D341Med (cell line): Measurements from ENCODE around the gene CYP8B1.

Experiments
- DNase-seq: peaks from one replicate; pipeline ENCODE4 v3.0.0; 2012; ENCODE audit warnings: low spot score

Gene CYP8B1

DNA sequence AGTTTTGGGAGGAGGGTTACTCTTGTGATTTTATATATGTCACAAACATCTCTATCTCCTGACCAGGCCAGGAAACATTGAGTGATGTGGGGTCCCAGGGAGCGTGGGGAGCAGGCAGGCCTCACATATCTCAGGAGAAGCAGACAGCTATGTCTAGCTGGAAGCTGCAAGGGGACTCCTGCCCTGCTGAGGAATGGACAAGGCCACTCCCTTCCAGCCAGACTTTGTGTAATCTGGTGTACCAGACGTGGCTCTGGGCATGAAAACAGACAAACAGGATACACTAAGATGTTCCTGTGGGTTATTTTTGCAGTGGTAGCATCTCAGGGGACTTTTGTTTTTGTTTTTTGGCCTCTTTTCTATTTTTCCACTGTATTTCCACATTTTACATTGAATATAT, 23.2 kb downstream of the CYP8B1 start:
- no peak for DNase-seq

DNA sequence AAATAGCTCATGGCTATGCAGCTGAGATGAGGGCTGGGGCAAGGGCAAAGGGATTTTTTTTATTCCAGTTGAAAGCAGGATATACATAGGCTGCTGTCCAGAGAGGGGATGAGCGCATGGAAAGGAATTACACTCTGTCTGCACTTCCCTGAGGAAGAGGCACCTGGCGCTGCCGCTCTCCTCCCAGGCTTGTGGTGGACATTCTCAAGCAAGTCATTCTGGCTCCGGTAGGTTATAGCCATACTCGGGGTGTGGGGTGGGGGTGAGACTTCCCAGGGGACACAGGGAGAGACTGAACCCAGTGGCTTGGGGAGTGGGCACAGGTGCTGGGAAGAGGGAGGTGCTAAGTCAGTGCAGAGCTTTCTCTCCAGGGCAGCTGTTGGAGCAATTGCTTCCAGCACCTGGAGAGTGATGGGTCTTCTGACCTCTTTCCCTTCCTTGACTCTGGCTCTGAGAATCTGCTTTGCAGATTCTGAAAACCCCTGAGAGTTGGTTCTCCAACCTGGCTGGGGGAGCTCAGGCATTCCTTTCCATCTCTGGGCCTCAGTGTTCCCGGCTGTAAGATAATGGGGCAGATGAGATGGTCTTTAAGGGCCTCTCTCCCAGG, 24.3 kb downstream of the CYP8B1 start:
- no peak for DNase-seq

DNA sequence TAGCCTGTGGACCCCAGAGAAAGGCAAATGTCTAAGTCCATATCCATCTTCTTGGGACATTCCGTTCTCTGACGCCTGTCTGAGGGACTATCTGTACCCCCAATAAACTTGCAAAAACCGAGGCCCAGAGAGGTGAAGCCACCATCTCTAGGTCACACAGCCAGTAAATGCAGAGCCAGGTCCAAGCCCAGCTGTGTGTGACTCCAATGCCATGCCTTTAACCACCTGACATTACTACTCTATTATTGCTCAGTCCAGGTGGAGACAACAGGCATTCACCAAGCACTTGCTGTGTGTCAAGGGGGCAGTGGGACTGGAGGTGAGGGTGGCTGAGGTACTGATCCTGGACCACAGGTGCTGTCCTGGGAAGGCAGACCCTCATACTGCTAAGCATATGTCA, 25.4 kb downstream of the CYP8B1 start:
- DNase-seq, result no peak

DNA sequence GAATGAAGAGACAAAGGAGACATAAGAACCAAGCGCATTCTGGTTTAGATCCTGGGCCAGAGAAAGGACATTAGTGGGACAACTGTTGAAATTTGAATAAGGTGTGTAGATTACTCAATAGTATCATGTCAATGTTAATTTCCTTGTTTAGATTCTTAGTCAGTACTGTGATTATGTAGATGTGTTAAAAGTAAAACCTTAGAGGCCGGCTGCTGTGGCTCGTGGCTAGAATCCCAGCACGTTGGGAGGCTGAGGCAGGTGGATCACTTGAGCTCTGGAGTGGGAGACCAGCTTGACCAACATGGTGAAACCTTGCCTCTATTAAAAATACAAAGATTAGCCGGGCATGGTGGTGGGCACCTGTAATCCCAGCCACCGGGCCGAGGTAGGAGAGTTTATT, 26.7 kb downstream of the CYP8B1 start:
- no peak for DNase-seq

DNA sequence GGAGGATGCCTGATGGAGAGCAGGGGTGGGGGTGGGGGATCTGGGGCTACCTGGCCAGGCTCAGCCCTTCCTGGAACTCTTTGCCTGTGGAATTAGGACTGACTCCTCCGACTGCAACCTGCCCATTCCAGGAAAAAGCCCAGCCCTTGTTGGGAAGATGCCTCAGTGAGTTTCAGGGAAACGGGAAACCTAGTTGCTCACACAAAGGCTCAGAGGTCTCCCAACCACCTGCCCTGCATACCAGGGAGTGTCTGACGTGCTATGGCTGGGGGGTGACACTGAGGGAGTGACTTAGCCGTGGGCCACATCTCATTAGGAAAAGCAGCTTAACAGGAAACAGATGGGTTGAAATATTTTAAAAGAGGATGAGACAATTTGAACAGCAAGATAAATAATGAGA, 27.9 kb downstream of the CYP8B1 start:
- peak; percentile 59 for DNase-seq

DNA sequence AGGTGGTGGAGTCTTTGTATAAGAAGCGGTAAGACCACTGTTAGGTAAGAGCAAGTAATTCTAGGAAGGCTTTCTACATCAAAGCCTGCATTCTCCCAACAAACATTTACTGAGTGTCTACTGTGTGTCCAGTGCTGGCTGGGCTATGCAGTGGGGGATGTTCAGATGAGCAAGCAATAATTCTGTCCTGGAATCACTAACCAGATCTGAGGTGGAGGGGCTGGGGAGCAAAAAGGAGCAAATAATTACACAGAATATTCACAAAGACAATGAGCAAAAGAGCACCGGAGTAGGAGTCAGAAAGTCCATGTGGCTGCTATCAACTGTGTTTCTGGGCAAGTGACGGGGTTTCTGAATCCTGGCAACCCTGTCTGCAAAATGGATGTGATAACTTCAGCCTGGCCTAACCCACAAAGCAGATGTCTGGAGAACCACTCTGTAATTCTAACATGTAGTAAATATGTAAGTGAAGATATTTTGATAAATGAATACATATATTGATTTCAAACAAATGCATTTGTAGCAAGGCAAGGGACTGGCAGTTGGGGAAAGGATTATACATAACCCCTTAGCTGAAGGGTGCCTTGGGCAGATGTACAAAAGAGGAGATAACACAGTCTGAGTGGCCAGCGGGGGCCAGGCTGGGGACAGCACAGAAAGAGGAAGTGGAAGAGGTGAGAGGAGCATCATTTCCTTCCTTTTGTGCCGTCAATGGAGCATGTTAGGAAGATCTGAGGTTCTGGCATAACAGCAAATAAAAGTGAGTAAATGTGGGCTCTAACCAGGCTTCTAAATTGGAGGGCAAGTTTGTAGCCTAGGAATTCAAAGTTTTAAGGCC, 28.8 kb downstream of the CYP8B1 start:
- no peak for DNase-seq

DNA sequence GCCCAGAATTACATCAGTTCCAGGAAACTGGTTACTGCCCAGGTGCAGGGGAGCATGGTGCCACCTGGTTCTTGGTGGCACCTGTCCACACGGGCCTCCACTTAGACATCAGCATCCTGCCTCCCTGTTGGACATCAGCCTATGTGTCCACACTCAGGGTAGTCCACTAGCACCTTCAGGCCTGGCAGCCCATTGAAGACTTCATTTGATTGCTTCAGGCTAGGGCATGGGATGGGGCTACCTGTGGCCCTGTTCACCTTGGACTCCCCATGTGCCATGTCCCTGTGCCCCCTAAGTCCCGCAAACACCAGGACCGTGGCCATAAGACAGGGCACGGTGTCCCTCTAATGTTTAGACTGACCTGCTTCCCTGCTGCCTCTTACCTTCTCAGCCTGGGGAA, 30.9 kb downstream of the CYP8B1 start:
- no peak for DNase-seq

DNA sequence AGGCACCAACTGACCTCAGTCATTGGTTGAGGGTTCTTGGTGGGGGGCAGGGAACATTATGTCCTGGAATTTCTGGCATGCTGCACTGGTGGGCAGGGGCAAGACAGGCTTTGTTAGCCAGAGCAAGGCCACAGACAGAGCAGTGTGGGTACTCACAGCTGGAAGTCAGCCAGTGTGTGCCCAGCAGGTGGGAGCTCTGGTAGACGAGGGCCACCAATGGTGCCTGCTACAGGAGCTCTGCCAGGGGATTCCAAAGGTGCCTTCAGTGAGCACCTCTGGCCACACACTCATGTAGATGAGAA, 31.3 kb downstream of the CYP8B1 start:
- DNase-seq, result no peak

DNA sequence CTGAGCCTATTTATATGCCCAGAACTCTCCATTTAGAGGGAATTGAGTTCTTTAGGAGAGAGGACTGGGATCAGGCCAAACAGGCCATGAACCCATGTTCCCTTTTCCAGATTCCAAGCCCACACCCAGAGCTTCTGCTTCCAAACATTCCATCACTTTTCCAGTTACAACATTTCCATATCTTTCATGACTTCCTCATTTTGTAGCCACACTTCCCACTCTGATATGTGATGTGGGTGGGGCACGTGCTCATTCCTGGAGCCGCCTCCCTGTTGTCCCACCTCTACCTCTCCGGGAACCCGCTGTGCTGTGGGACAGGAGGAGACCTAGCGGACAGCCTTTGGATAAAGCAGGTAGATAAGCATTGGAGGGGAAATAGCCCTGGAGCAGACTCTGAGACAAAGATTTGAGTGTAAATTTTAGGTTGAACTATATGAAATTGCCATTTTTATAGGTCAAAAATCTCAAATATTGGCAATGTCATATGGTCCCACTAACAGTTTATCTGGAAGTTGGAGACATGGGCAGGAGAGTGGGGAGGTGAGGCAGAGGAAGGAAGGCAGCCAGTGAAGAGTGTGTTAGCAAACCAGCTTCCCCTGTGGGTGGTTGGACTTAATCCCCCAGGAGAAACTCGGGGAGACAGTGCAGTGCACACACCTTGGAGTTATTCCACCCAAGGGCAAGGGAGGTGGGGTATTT, 31.8 kb downstream of the CYP8B1 start:
- no peak for DNase-seq

DNA sequence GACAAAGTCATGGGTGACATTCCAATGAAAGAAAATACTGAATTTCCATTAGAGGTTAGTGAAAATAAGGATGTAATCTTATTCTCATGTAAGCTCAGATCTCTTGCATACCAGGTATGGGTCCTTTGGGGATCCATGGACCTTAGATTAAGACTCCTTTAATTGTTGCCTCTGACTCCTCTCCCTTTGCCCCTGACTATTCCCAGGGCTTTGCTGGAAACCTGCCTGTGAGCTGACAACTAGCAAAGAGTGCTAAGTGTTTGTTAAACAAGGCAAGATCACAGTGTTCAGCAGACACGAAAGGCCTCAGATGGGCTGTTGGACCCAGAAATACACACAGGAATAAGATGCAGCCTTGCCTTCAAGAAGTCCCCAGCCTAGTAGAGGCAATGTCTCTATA, 34.3 kb downstream of the CYP8B1 start:
- DNase-seq, result no peak

DNA sequence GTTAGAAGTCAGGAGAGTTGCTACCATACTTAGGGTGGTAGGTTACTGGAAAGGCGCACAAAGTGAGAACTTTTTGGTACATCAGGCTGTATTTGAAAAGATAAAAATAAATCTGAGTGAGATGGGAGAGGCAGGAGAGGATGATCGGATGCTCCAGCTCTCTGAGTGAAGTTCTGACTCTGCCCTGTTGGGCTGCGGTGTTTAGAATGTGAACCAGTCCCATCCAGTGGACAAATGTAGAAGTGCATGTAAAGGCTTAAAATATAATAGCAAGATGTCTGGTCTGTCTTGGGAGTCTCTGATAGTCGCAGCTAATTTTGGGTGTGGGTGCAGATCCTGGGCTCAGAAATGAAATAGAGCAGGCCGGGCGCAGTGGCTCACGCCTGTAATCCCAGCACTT, 36.1 kb downstream of the CYP8B1 start:
- peak; percentile 77 for DNase-seq

DNA sequence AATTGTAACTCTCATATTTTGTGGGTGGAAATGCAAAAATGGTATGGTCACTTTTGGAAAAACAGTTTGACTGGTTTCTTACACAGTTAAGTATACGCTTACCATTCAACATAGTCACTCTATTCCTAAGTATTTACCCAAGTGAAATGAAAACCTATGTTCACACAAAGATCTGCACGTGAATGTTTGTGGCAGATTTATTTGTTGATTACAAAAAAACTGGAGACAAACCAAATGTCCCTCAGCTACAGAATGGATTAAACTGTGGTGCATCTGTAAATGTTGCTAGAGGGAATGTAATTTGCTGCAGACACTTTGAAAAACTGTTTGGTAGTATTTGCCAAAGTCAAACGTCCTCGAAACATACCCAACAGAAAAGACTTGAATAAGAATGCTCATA, 37.1 kb downstream of the CYP8B1 start:
- DNase-seq, result no peak

DNA sequence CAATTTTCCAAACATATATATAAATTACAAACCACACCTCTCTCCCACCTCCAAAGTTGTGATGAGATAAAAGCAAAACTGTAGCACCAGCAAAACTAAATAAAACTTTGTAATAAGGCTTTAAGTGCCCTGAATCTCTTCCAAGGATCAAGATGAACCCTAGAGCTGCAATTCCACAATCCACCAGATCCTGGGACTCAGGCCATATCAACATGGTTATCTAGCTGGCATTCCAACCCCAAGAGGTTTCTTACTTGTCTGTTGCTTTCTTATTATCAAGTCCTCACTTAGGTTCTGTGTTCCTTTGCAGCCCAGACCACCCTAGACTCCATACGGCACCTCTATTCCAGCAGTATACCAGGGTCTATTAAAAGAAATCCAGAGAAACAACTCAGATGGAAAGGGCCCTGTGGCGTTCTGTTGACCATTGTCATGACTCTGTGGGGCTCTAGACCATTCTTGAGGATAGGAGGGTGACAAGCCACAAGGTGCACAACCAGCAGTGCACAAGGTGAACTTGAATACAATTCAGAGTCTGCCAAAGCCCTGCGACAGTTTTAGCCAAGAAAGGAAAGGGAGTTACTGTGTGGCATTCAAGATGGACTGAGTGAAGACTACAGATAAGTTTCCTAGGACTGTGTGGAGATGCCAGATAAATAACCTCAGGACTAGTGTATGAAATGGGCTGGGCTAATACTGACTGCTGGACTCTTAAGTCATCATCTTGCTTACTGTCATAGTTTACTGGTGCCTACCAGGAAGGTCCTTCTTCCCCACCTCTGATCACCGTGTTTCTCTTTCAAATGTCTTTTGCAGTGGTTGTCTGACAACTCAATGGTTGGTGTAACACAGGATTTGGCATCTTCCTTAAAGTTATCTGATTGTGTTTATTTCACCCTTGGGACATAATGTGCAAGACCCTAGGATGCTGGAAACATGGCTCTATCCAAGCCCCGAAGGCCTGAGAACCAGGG, 39.2 kb downstream of the CYP8B1 start:
- DNase-seq, result no peak

DNA sequence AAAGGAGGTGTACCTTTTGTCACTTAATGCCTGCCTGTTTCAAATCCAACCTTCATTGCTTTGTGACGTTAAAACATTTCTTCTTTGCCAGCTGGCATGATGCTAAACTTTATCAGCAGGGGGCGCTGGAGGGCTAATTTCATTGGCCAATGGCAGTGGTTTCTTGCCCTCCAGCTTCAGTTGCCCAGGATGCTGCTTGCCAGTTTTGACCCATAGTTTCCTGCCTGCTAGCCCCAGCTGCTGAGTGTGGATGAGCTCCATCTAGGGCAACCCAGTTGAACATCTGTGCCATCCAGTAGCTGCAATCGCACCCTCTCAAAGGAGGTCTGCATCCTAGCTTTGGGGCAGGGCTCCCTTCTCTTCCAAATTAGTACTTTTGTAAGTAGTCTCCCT, 44.4 kb downstream of the CYP8B1 start:
- DNase-seq, result peak; percentile 80

DNA sequence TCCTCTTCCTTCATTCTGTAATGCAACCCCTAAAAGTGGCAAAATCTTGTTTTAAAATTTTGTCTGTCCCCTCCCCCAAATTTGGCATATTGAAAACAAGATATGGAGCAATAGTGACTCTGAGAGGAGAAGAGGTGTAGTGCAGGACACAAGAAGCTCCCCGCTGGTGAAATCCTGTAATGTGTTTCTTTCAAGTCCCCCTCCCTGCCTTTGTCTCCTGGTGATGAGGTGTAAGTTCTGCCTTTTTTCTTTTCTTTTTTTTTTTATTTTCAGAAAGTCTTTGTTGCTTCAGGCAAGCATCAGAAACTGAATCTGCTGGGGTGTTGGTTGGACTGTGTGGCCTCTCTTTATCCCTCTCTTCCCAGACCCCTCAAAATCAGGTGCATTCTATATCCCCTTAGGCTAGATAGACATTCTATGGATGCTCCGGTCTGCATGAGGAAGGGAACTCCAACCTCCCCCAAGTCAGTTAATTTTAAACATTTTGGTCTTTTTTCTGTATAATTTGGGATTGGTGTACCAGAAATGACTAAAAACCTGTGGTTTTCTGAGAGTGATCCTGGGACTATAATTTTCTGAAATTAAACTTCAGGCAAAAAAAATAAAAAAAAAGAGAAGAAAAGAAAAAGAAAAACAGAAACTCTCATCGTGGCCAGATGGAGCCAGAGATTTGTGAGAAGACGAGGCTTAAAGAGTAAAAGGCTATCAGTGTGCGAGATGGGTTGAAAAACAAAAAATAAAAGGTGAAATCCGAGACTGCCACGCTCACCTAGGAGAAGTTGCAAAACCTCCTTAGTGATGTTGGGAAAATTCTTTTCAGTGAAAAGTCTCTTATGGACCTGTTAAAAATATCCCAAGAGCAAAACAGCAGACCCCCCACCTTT, 45.0 kb downstream of the CYP8B1 start:
- peak; percentile 54 for DNase-seq

DNA sequence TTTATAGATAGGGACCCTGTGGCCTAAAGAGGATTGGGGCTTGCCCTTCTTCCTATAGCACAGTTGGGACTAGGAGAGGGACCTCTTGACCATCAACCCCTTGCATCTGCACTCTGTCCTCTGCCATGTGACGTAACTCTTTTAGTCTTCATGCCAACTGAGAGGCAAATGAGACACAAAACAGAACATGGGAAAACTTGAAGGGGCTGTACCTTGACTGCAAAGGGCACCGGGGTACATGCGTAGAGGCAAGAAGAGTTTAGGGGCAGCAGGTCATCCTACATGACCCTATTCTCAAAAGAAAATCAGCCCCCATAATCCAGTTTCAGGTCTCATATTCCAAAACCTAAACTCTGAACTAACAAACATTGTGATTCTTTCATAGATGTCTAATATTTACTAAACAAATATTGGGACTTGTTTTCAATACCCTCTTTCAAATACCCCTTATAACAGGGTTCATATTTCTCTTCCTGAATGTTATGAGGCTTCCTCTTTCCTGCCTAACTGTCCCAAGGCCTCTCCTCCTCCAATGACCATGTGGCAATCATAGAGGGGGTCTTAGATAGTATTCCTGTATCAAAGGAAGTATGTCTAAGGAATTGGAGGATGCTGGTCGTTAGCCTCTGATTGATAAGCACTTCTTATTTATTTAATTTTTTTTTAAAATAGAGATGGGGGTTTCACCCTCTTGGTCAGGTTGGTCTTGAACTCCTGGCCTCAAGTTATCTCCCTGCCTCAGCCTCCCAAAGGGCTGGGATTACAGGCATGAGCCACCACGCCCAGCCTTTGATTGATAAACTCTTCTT, 45.8 kb downstream of the CYP8B1 start:
- DNase-seq, result no peak

DNA sequence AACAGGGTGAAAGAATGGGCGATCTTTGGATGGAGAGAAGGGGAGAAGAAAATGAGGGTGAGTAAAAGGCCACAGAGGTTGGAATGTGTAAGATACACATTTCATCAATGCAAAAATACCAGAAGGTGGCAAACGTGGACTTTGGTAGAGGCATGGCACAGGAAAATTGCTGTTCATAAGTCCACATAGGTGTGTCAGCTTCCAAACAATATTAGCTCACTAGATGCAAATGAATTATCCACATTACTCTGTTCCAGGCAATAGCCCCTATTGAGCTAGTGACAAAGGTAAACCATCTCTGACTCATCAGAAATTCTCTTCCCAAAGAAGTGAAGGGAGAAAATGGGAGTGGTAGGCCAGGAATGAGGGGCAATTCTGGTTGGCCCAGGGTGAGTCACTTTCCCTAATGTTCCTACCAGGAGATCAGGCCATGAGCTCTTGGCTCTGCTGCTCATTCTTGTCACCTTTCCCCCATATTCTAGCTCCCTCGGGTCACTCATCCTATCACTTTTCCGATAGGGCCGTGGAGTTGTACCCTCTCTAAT, 46.5 kb downstream of the CYP8B1 start:
- no peak for DNase-seq

DNA sequence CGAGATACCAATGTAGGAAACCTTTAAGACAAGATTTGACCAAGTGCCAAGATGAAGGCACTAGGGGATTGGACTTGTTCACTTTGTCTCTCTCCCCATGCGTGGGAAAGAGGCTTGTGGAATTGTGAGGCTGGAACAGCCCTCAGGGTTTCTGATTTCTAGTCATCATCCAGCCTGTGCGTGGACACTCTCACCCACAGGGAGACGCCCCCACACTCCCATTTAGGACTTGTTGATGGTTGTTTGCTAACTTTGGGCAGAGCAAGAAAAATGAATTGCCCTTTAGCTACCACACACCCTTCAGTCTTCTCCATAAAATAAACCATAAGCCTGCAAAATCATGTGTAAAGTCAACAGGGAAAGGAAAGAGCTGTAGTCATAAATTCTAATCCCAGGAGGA, 48.0 kb downstream of the CYP8B1 start:
- no peak for DNase-seq

DNA sequence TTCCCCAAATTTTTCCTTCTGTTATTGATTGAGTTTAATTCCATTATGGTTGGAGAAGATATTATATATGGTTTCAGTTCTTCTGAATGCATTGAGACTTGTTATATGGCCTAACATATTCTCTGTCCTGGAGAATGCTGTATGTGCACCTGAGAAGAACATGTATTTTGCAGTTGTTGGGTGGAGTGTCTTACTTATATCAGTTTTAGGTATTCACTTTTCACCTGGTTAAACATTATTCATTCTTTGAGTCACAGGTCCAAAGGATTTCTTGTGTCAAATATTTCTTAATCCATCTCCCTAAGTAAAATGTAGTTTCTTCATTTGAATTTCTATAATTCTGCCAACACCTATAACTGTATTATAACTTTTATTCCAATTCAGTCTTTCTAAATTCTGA, 48.7 kb downstream of the CYP8B1 start:
- no peak for DNase-seq

DNA sequence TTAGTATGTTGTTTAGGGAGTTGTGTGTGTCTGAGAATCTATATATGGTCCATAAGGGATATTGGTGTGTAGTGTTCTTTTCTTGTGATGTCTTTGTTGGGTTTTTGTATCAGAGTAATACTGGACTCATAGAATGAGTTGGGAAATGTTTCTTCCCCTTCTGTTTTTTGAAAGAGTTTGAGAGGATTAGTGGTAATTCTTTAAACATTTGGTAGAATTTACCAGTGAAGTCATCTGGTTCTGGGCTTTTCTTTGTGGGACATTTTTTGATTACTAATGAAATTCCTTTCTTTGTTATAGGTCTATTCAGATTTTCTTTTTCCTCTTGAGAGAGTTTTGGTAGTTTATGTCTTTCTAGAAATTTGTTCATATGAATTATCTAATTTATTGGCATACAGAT, 49.5 kb downstream of the CYP8B1 start:
- no peak for DNase-seq
